ENCODE results near the gene PPTC7. TPM values are rescaled to one million over a fixed set of nuclear protein-coding genes. Genes with fewer than 3 reads are reported as not detected.

PPTC7 gene
- total and polyA plus RNA-seq, 4 donors, result 5.6 to 15.7 (median 8.3) TPM

- no peak for DNase-seq (ENCODE audit: low spot score)
- no peak overlapping the region for H3K9ac ChIP-seq (ENCODE audit: low read depth in 1 of 2, low read length in 2 of 2)
- no peak overlapping the region for H3K4me3 ChIP-seq (ENCODE audit: low read depth in 1 of 3, low read length in 3 of 3)
- no peak for TF ChIP-seq RXRA (IDR thresholded peaks at IDR 0.05)
- TF ChIP-seq, protein P1, sequence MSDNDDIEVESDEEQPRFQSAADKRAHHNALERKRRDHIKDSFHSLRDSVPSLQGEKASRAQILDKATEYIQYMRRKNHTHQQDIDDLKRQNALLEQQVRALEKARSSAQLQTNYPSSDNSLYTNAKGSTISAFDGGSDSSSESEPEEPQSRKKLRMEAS (IDR thresholded peaks at IDR 0.05), result no peak
- TF ChIP-seq JUND (IDR thresholded peaks at IDR 0.05), result no peak
- no peak for TF ChIP-seq CTCF (IDR thresholded peaks at IDR 0.05; ENCODE audit: low read depth, low read length, missing input control)
- TF ChIP-seq TAF1 (conservative IDR thresholded peaks at IDR 0.05), result no peak
- TF ChIP-seq SP1 (IDR thresholded peaks at IDR 0.05), result no peak
- no peak for TF ChIP-seq HNF4A (conservative IDR thresholded peaks at IDR 0.05)
- no peak for TF ChIP-seq NR2F2 (IDR thresholded peaks at IDR 0.05)
- TF ChIP-seq RAD21 (IDR thresholded peaks at IDR 0.05), result no peak
- no peak for TF ChIP-seq FOXA2 (IDR thresholded peaks at IDR 0.05)
- TF ChIP-seq YY1 (IDR thresholded peaks at IDR 0.05), result no peak
- no peak for TF ChIP-seq FOXA1 (IDR thresholded peaks at IDR 0.05)
- TF ChIP-seq HNF4G (IDR thresholded peaks at IDR 0.05), result no peak
- no peak for TF ChIP-seq REST (IDR thresholded peaks at IDR 0.05)
- no peak for TF ChIP-seq ATF3 (IDR thresholded peaks at IDR 0.05)
- no peak for TF ChIP-seq ZBTB33 (IDR thresholded peaks at IDR 0.05)
- peaks cover 15 to 41% (median 33%) of the 10 kb centered on the region in 4 donors for H3K4me1 ChIP-seq (ENCODE audit: control insufficient read depth in 4 of 4, insufficient read depth in 4 of 4, low read length in 3 of 4)
- H3K27me3 ChIP-seq (ENCODE audit: control insufficient read depth in 4 of 4, insufficient read depth in 4 of 4, low read length in 3 of 4), result no peaks in the 10 kb centered on the region
- H3K36me3 ChIP-seq (ENCODE audit: control insufficient read depth in 4 of 4, insufficient read depth in 3 of 4, low read depth in 1 of 4, low read length in 3 of 4), result no peaks in the 10 kb centered on the region
- no peaks in the 10 kb centered on the region for H3K9me3 ChIP-seq (ENCODE audit: control insufficient read depth in 4 of 4, low read length in 3 of 4)
- H3K27ac ChIP-seq (ENCODE audit: low read depth in 1 of 2, low read length in 2 of 2), result peak overlapping the region; percentile 55 to 92
- 48% methylated on average over 7 of the region's 7 CpGs for WGBS
Measured at GRCh38 chr12:110585231-110585799, 2.2 kb upstream of the PPTC7 start.

Data from liver (tissue), 9 donors.